A549 (cell line): ENCODE results near the gene MAG.

Source experiments
- BCL3 ChIP-seq: fragments of >200 bp; sonication (Bioruptor Twin); formaldehyde crosslinking; IDR thresholded peaks from 3 replicates; pipeline ENCODE4 v1.6.1; 2016
- CTCF ChIP-seq: fragments of >200 bp; sonication (Bioruptor Twin); formaldehyde crosslinking; IDR thresholded peaks from 3 replicates; pipeline ENCODE4 v1.5.1; 2016
- ELK1 ChIP-seq: fragments of 150-350 bp; IDR thresholded peaks from 2 replicates; pipeline ENCODE4 v1.6.1; 2014; ENCODE audit warnings: low read depth, mild to moderate bottlenecking, low read length
- ESRRA ChIP-seq: fragments of 150-350 bp; IDR thresholded peaks from 2 replicates; pipeline ENCODE4 v1.6.1; 2014; ENCODE audit warnings: mild to moderate bottlenecking, low read length, borderline replicate concordance
- HDAC2 ChIP-seq: fragments of 200-600 bp; sonication (generic); IDR thresholded peaks from 2 replicates; pipeline ENCODE4 v1.6.1; 2016
- HMGXB4 ChIP-seq: fragments of 250-450 bp; sonication (Bioruptor Pico); IDR thresholded peaks from 2 replicates; pipeline ENCODE4 v1.5.0; 2021; ENCODE audit warnings: mild to moderate bottlenecking, moderate library complexity, borderline replicate concordance
- KDM5A ChIP-seq: fragments of 200-600 bp; sonication (generic); IDR thresholded peaks from 2 replicates; pipeline ENCODE4 v1.6.1; 2016; ENCODE audit warnings: antibody characterized with exemption, mild to moderate bottlenecking
- MAX ChIP-seq: IDR thresholded peaks from 2 replicates; pipeline ENCODE4 v1.6.1; 2012
- POLR2A ChIP-seq: IDR thresholded peaks from 2 replicates; pipeline ENCODE4 v1.6.1; 2012; ENCODE audit warnings: mild to moderate bottlenecking, low read length
- RAD21 ChIP-seq, 2 experiments: fragments of >200 bp in 1 of 2; sonication (Bioruptor Twin) in 1 of 2; formaldehyde crosslinking in 1 of 2; IDR thresholded peaks in 1 of 2; conservative IDR thresholded peaks in 1 of 2; 2 replicates in 1 of 2; 3 replicates in 1 of 2; pipeline ENCODE4 v1.6.1; 2012 to 2018; ENCODE audit warnings: inconsistent platforms in 1 of 2
- REST ChIP-seq: fragments of 200-600 bp; sonication (generic); IDR thresholded peaks from 2 replicates; pipeline ENCODE4 v1.6.1; 2016; ENCODE audit warnings: antibody characterized with exemption, mild to moderate bottlenecking, moderate library complexity

- TF ChIP-seq CTCF (no peak), HMGXB4 (no peak), RAD21 (conservative IDR thresholded peaks at IDR 0.05 in 1 of 2, IDR thresholded peaks at IDR 0.05 in 1 of 2) (no peak), REST (no peak), MAX (no peak), BCL3 (no peak), ELK1 (no peak), POLR2A (no peak), ESRRA (no peak), HDAC2 (no peak), KDM5A (no peak)
Observed at GRCh38 chr19:35271546-35271945, 20.4 kb upstream of the MAG start.
